Activated CD8-positive, alpha-beta memory T cell treated with anti-CD3 and anti-CD28 coated beads, Interleukin-2, amount 10 ng/mL, durations not matched to agents 7 days and 5 days (primary cell): ENCODE measurements around the gene LTBR. TPM values are rescaled to one million over a fixed set of nuclear protein-coding genes. Genes with fewer than 3 reads are reported as not detected.
"Not testable (repeated sequence)": the region's sequence is repeated elsewhere in the genome, so short reads cannot be mapped to it uniquely, and the experiment has no call there.

Source experiments
- ATAC-seq: fragments of 150-1000 bp; cut with Tn5 transposase; one replicate; pipeline ENCODE4 v1.10.0; 2021; ENCODE audit warnings: moderate library complexity
- CTCF ChIA-PET: fragments of 350-600 bp; sonication (Branson Sonifier 250); formaldehyde crosslinking; loops from one replicate; lab custom pipeline; 2021; ENCODE audit warnings: antibody characterized with exemption; lab: Charles Lee
- DNase-seq: peaks from one replicate; pipeline ENCODE4 v3.0.0-alpha.2; 2020
- H3K27ac Mint-ChIP-seq: one replicate; pipeline ENCODE4 v1.8.0; 2021; ENCODE audit warnings: mild to moderate bottlenecking, mixed read lengths
- H3K27me3 Mint-ChIP-seq: one replicate; pipeline ENCODE4 v1.8.0; 2021; ENCODE audit warnings: mixed read lengths
- H3K36me3 Mint-ChIP-seq: one replicate; pipeline ENCODE4 v1.8.0; 2021; ENCODE audit warnings: mild to moderate bottlenecking, mixed read lengths
- H3K4me1 Mint-ChIP-seq: one replicate; pipeline ENCODE4 v1.8.0; 2021; ENCODE audit warnings: mixed read lengths
- H3K4me3 Mint-ChIP-seq: one replicate; pipeline ENCODE4 v1.8.0; 2021; ENCODE audit warnings: mild to moderate bottlenecking, moderate library complexity, mixed read lengths
- H3K9me3 Mint-ChIP-seq: one replicate; pipeline ENCODE4 v1.8.0; 2022; ENCODE audit warnings: low read depth, mixed read lengths
- total RNA-seq, 2 experiments: library from RNA; stranded (reverse); gene quantifications; one replicate each; pipeline ENCODE4 v1.2.3, GENCODE V29; 2021

Gene LTBR
- total RNA-seq, 2 experiments from 2014 or later = 0.30 to 0.41 TPM

GRCh38 chr12:6407236-6407954, 23.4 kb downstream of the LTBR start:
- CTCF ChIA-PET = no interaction called here
- no peak overlapping the region for H3K4me3 Mint-ChIP-seq
- peaks cover 5% of the 10 kb centered on the region for H3K4me1 Mint-ChIP-seq
- no peak for DNase-seq
- H3K27me3 Mint-ChIP-seq = peaks cover 24% of the 10 kb centered on the region
- no peaks in the 10 kb centered on the region for H3K36me3 Mint-ChIP-seq
- no peak overlapping the region for H3K27ac Mint-ChIP-seq
- H3K9me3 Mint-ChIP-seq = no peaks in the 10 kb centered on the region
- no peak for ATAC-seq

GRCh38 chr12:6416596-6416995, 32.6 kb downstream of the LTBR start:
- Mint-ChIP-seq H3K4me1 (peaks cover 22% of the 10 kb centered on the region), H3K9me3 (no peaks in the 10 kb centered on the region), H3K27ac (no peak overlapping the region), H3K27me3 (peaks cover 3% of the 10 kb centered on the region), H3K36me3 (no peaks in the 10 kb centered on the region), H3K4me3 (no peak overlapping the region)
- CTCF ChIA-PET = interaction anchor here (1.2 kb wide), 1 partner anchor 90 kb away, joined by 3 read pairs; no protein-coding TSS in a partner anchor
- ATAC-seq (peak; percentile 27), DNase-seq (no peak)

GRCh38 chr12:6418796-6419195, 34.8 kb downstream of the LTBR start:
- no peak overlapping the region for H3K4me3 Mint-ChIP-seq
- no peaks in the 10 kb centered on the region for H3K9me3 Mint-ChIP-seq
- H3K27me3 Mint-ChIP-seq = peaks cover 3% of the 10 kb centered on the region
- H3K36me3 Mint-ChIP-seq = no peaks in the 10 kb centered on the region
- DNase-seq (no peak), ATAC-seq (no peak)
- H3K4me1 Mint-ChIP-seq = peaks cover 28% of the 10 kb centered on the region
- H3K27ac Mint-ChIP-seq = no peak overlapping the region
- CTCF ChIA-PET = interaction anchor here (1.6 to 2.0 kb wide), 4 partner anchors 47 to 96 kb away, joined by 4 to 6 read pairs (median 5); partner anchors contain the start of gene VAMP1

- H3K4me1 Mint-ChIP-seq = peaks cover 28% of the 10 kb centered on the region
- DNase-seq (no peak), ATAC-seq (no peak)
- peaks cover 3% of the 10 kb centered on the region for H3K27me3 Mint-ChIP-seq
- no peaks in the 10 kb centered on the region for H3K36me3 Mint-ChIP-seq
- CTCF ChIA-PET = interaction anchor here (2.0 kb wide), 1 partner anchor 85 kb away, joined by 6 read pairs; no protein-coding TSS in a partner anchor
- H3K9me3 Mint-ChIP-seq = no peaks in the 10 kb centered on the region
- no peak overlapping the region for H3K27ac Mint-ChIP-seq
- no peak overlapping the region for H3K4me3 Mint-ChIP-seq
Measured at GRCh38 chr12:6420364-6420763, 36.4 kb downstream of the LTBR start.

GRCh38 chr12:6423267-6424007, 39.5 kb downstream of the LTBR start:
- peaks cover 3% of the 10 kb centered on the region for H3K27me3 Mint-ChIP-seq
- DNase-seq = peak; percentile 88
- H3K9me3 Mint-ChIP-seq = no peaks in the 10 kb centered on the region
- peak; percentile 76 for ATAC-seq
- no peak overlapping the region for H3K4me3 Mint-ChIP-seq
- H3K4me1 Mint-ChIP-seq = peaks cover 46% of the 10 kb centered on the region
- no peaks in the 10 kb centered on the region for H3K36me3 Mint-ChIP-seq
- H3K27ac Mint-ChIP-seq = peak overlapping the region; percentile 66
- CTCF ChIA-PET = interaction anchor here (0.8 to 8.1 kb wide), 32 partner anchors 9 to 140 kb away, joined by 3 to 171 read pairs (median 6); partner anchors contain the start of genes GAPDH, MRPL51, TAPBPL and TNFRSF1A

- no peak for ATAC-seq
- DNase-seq = no peak
- Mint-ChIP-seq H3K27me3 (peaks cover 3% of the 10 kb centered on the region), H3K36me3 (no peaks in the 10 kb centered on the region), H3K4me1 (peaks cover 47% of the 10 kb centered on the region), H3K9me3 (no peaks in the 10 kb centered on the region), H3K27ac (peak overlapping the region; percentile 66), H3K4me3 (no peak overlapping the region)
- CTCF ChIA-PET = interaction anchor here (0.8 to 8.1 kb wide), 32 partner anchors 10 to 139 kb away, joined by 3 to 171 read pairs (median 6); partner anchors contain the start of genes GAPDH, MRPL51, TAPBPL and TNFRSF1A
Measured at GRCh38 chr12:6424008-6424347, 40.0 kb downstream of the LTBR start.

- Mint-ChIP-seq H3K4me1 (peaks cover 49% of the 10 kb centered on the region), H3K4me3 (no peak overlapping the region), H3K27me3 (peaks cover 3% of the 10 kb centered on the region), H3K27ac (peak overlapping the region; percentile 61), H3K9me3 (no peaks in the 10 kb centered on the region), H3K36me3 (no peaks in the 10 kb centered on the region)
- no peak for DNase-seq
- CTCF ChIA-PET = interaction anchor here (0.7 to 8.1 kb wide), 14 partner anchors 9 to 134 kb away, joined by 3 to 171 read pairs (median 8); partner anchors contain the start of genes GAPDH and VAMP1
- ATAC-seq = no peak
Measured at GRCh38 chr12:6424866-6425265, 40.9 kb downstream of the LTBR start.

GRCh38 chr12:6425590-6426531, 41.9 kb downstream of the LTBR start:
- CTCF ChIA-PET = interaction anchor here (0.7 to 8.1 kb wide), 16 partner anchors 9 to 328 kb away, joined by 3 to 171 read pairs (median 6); partner anchors contain the start of genes COPS7A, GAPDH, TAPBPL and VAMP1
- H3K27ac Mint-ChIP-seq = peak overlapping the region; percentile 92
- H3K4me3 Mint-ChIP-seq = peak overlapping the region; percentile 14
- peaks cover 59% of the 10 kb centered on the region for H3K4me1 Mint-ChIP-seq
- H3K27me3 Mint-ChIP-seq = peaks cover under 1% of the 10 kb centered on the region
- H3K36me3 Mint-ChIP-seq = no peaks in the 10 kb centered on the region
- H3K9me3 Mint-ChIP-seq = no peaks in the 10 kb centered on the region
- ATAC-seq (no peak), DNase-seq (no peak)

GRCh38 chr12:6426882-6427671, 43.1 kb downstream of the LTBR start:
- DNase-seq = peak; percentile 92
- Mint-ChIP-seq H3K4me3 (peak overlapping the region; percentile 56), H3K27me3 (no peaks in the 10 kb centered on the region), H3K27ac (peak overlapping the region; percentile 92), H3K4me1 (peaks cover 66% of the 10 kb centered on the region), H3K9me3 (no peaks in the 10 kb centered on the region), H3K36me3 (no peaks in the 10 kb centered on the region)
- peak; percentile 75 for ATAC-seq
- CTCF ChIA-PET = interaction anchor here (0.7 to 8.1 kb wide), 9 partner anchors 12 to 111 kb away, joined by 3 to 171 read pairs (median 6); partner anchors contain the start of genes GAPDH and VAMP1

- CTCF ChIA-PET = interaction anchor here (0.9 to 8.1 kb wide), 6 partner anchors 11 to 110 kb away, joined by 4 to 171 read pairs (median 23); partner anchors contain the start of genes GAPDH and VAMP1
- not testable (repeated sequence) for H3K36me3 Mint-ChIP-seq
- peak overlapping the region; percentile 56 for H3K4me3 Mint-ChIP-seq
Measured at GRCh38 chr12:6427796-6428195, 43.8 kb downstream of the LTBR start.

GRCh38 chr12:6428326-6428725, 44.4 kb downstream of the LTBR start:
- no peak overlapping the region for H3K4me3 Mint-ChIP-seq
- no peaks in the 10 kb centered on the region for H3K36me3 Mint-ChIP-seq
- peaks cover 70% of the 10 kb centered on the region for H3K4me1 Mint-ChIP-seq
- ATAC-seq (no peak), DNase-seq (no peak)
- no peaks in the 10 kb centered on the region for H3K9me3 Mint-ChIP-seq
- CTCF ChIA-PET = interaction anchor here (0.9 to 8.1 kb wide), 4 partner anchors 23 to 109 kb away, joined by 3 to 171 read pairs (median 38); partner anchors contain the start of genes GAPDH and TAPBPL
- H3K27ac Mint-ChIP-seq = peak overlapping the region; percentile 92
- no peaks in the 10 kb centered on the region for H3K27me3 Mint-ChIP-seq

More at GRCh38 chr12:6427796-6428195, 43.8 kb downstream of the LTBR start:
- ATAC-seq, H3K27me3 Mint-ChIP-seq, H3K9me3 Mint-ChIP-seq, DNase-seq: not testable (repeated sequence)
- peak overlapping the region; percentile 92 for H3K27ac Mint-ChIP-seq
- peaks cover 69% of the 10 kb centered on the region for H3K4me1 Mint-ChIP-seq
